Measurements from ENCODE around the gene NDUFA3. TPM values are rescaled to one million over a fixed set of nuclear protein-coding genes. Genes with fewer than 3 reads are reported as not detected.
"Not testable (repeated sequence)": the region's sequence is repeated elsewhere in the genome, so short reads cannot be mapped to it uniquely, and the experiment has no call there.

Gene NDUFA3
- total RNA-seq, 4 donors from 2014 or later: 29.5 to 84.9 (median 60.6) TPM

DNA sequence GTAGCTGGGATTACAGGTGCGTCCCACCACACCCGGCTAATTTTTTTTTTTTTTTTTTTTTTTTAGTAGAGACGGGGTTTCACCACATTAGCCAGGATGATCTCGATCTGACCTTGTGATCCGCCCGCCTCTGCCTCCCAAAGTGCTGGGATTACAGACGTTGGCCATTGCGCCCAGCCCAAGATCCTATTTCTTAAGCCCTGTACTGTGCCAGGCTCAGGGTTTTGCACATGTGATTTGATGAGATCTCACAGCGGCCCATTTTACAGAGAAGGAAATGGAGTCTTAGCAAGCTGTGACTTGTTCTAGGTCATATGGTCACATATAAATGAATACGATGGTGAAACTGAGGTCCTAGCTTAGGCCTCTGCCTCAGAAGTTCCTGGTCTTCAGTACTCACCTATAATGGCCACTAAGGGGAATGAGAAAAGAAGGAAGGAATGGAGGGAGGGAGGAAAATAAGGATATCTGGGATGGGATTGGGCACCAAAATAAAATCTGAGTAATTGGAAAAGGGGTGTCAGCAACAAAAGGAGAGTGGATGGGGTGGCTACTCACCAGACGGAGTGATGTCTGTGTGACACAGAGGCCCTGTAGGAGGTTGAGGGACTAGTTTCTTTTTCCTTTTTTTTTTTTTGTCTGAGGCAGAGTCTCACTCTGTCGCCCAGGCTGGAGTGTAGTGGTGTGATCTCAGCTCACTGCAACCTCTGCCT, 3.3 kb upstream of the NDUFA3 start:
- no peak for ATAC-seq
- in situ Hi-C loops (cut with MboI; ENCODE audit: low sequenced_read_pairs in 4 of 4) (no loop called here), intact Hi-C loops (cut with DNase I; ENCODE audit: low total_unique reads) (no loop called here)
- Histone ChIP-seq H3K27me3 (peaks cover 0 to 34% (median 20%) of the 10 kb centered on the region in 3 donors), H3K27ac (no peak overlapping the region), H3K36me3 (no peaks in the 10 kb centered on the region), H3K4me3 (no peak overlapping the region), H3K9me3 (no peaks in the 10 kb centered on the region), H3K4me1 (peaks cover 10 to 16% of the 10 kb centered on the region in 2 donors)
- no peak for TF ChIP-seq POLR2A (IDR thresholded peaks at IDR 0.05)
- TF ChIP-seq, protein P1, sequence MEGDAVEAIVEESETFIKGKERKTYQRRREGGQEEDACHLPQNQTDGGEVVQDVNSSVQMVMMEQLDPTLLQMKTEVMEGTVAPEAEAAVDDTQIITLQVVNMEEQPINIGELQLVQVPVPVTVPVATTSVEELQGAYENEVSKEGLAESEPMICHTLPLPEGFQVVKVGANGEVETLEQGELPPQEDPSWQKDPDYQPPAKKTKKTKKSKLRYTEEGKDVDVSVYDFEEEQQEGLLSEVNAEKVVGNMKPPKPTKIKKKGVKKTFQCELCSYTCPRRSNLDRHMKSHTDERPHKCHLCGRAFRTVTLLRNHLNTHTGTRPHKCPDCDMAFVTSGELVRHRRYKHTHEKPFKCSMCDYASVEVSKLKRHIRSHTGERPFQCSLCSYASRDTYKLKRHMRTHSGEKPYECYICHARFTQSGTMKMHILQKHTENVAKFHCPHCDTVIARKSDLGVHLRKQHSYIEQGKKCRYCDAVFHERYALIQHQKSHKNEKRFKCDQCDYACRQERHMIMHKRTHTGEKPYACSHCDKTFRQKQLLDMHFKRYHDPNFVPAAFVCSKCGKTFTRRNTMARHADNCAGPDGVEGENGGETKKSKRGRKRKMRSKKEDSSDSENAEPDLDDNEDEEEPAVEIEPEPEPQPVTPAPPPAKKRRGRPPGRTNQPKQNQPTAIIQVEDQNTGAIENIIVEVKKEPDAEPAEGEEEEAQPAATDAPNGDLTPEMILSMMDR (IDR thresholded peaks at IDR 0.05 in 4 of 5, conservative IDR thresholded peaks at IDR 0.05 in 1 of 5): no peak
- no peak for DNase-seq

DNA sequence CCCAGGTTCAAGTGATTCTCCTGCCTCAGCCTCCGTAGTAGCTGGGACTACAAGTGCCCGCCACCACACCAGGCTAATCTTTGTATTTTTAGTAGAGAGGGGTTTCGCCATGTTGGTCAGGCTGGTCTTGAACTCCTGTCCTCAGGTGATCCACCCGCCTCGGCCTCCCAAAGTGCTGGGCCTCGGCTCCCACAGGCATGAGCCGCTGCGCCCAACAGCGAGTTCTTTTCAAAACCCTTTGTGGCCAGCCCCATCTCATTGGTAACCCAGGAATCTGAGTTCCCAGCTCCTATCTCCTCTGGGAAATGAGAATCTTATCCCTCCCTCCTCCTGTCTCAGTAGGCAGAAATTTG, 2.8 kb upstream of the NDUFA3 start:
- not testable (repeated sequence) for H3K9me3 ChIP-seq, ATAC-seq, H3K36me3 ChIP-seq, H3K4me3 ChIP-seq, DNase-seq, H3K27ac ChIP-seq
- in situ Hi-C loops (cut with MboI; ENCODE audit: low sequenced_read_pairs in 4 of 4) (loop anchor here in 1 of 4 donors (25.0 kb wide), 1 partner anchor 1012 kb away; the partner anchor contains the start of gene PPP1R12C), intact Hi-C loops (cut with DNase I; ENCODE audit: low total_unique reads) (loop anchor here (5.0 kb wide), 1 partner anchor 123 kb away; no protein-coding TSS in a partner anchor)
- Histone ChIP-seq H3K4me1 (peaks cover 10 to 16% of the 10 kb centered on the region in 2 donors), H3K27me3 (peaks cover 0 to 29% (median 16%) of the 10 kb centered on the region in 3 donors)

DNA sequence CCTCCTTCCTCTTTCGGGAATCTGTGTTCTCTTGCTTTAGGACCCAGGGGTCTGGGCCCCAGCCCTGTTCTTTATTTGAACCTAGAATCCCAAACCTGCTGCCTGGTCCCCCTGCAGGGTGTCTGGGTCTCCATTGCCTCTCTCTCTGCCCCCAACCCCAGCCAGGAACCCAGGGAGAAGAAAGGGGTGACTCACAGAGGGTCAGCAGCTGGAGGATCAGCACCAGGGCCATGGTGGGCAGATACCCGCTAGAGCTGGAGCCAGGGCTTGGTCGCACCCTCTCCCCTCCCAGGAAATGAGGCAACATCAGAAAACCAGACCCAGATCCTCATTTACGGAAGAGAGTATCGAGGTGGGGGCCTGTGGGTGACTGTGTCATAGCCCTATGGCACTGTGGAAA, 2.1 kb upstream of the NDUFA3 start, which contains the start of gene OSCAR:
OSCAR (minus strand) TSS at position 243 of the 400 bp plus-strand sequence; CDS start at position 232, 11 bp downstream.
- Histone ChIP-seq H3K36me3 (peaks cover 0 to under 1% of the 10 kb centered on the region in 2 donors), H3K4me1 (peaks cover 10 to 14% of the 10 kb centered on the region in 2 donors), H3K9me3 (no peaks in the 10 kb centered on the region), H3K4me3 (no peak within 1 kb of the TSS), H3K27me3 (peaks cover 0 to 22% (median 9%) of the 10 kb centered on the region in 3 donors), H3K27ac (no peak within 1 kb of the TSS)
- no peak for DNase-seq
- intact Hi-C loops (cut with DNase I; ENCODE audit: low total_unique reads): loop anchor here (5.0 kb wide), 1 partner anchor 123 kb away; no protein-coding TSS in a partner anchor
- in situ Hi-C loops (cut with MboI; ENCODE audit: low sequenced_read_pairs in 4 of 4): loop anchor here in 1 of 4 donors (25.0 kb wide), 1 partner anchor 1012 kb away; the partner anchor contains the start of gene PPP1R12C
- ATAC-seq: no peak
- TF ChIP-seq POLR2A (IDR thresholded peaks at IDR 0.05): no peak
- TF ChIP-seq, protein P1 (IDR thresholded peaks at IDR 0.05 in 4 of 5, conservative IDR thresholded peaks at IDR 0.05 in 1 of 5): no peak

DNA sequence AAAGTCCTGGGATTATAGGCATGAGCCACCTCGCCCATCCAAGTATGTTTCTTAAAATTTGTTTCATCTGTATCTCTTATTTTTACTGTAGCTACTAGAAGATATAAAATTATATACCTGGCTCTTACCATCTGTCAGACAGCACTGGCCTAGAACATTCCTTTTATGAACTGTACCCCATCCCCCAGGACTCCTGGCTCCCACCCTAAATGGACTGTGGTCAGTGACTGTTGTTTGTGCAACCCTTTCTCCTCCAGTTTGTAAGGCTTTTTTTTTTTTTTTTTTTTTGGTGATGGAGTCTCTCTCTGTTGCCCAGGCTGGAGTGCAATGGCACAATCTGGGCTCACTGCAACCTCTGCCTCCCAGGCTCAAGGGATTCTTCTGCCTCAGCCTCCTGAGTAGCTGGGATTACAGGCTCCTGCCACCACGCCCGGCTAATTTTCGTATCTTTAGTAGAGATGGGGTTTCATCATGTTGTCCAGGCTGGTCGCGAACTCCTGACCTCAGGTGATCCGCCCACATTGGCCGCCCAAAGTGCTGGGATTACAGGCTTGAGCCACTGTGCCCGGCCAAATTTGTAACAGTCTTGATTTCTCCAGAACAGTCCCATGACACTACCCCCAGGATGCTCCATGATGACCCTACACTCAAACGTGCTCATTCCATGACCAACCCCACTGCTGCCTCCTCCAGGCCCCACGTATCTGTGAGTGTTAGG, 2.5 kb downstream of the NDUFA3 start:
- intact Hi-C loops (cut with DNase I; ENCODE audit: low total_unique reads) (loop anchor here (5.0 kb wide), 1 partner anchor 128 kb away; no protein-coding TSS in a partner anchor), in situ Hi-C loops (cut with MboI; ENCODE audit: low sequenced_read_pairs in 4 of 4) (loop anchor here in 1 of 4 donors (25.0 kb wide), 1 partner anchor 1007 kb away; the partner anchor contains the start of gene PPP1R12C)
- no peak for DNase-seq
- Histone ChIP-seq H3K27ac (no peak overlapping the region), H3K4me1 (peaks cover 10% of the 10 kb centered on the region in 2 donors), H3K4me3 (no peak overlapping the region), H3K9me3 (no peaks in the 10 kb centered on the region), H3K36me3 (peaks cover 0 to 45% of the 10 kb centered on the region in 2 donors), H3K27me3 (no peaks in the 10 kb centered on the region)
- TF ChIP-seq, protein P1 (IDR thresholded peaks at IDR 0.05 in 4 of 5, conservative IDR thresholded peaks at IDR 0.05 in 1 of 5): no peak
- TF ChIP-seq POLR2A (IDR thresholded peaks at IDR 0.05): no peak
- no peak for ATAC-seq

DNA sequence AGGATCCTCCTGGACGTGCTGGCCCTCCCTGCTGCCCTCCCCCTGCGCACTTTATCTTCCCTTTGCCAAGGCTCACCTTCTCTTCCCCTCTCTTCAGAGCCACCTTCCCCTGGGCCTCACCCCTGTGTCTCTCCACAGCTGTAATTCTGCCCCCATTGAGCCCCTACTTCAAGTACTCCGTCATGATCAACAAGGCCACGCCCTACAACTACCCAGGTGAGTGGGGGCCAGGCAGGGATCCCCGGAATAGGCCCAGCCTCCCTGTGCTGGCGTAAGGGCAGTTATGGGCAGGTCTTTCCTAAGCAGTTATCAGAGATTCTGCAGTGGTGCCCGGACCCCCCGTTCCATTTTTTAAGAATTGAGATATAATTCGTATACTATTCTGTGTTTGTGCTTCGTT, 3.1 kb downstream of the NDUFA3 start:
- no peak for DNase-seq
- Histone ChIP-seq H3K27me3 (no peaks in the 10 kb centered on the region), H3K9me3 (no peaks in the 10 kb centered on the region), H3K4me1 (peaks cover 10% of the 10 kb centered on the region in 2 donors), H3K36me3 (peaks cover 0 to 47% of the 10 kb centered on the region in 2 donors), H3K27ac (no peak overlapping the region), H3K4me3 (no peak overlapping the region)
- in situ Hi-C loops (cut with MboI; ENCODE audit: low sequenced_read_pairs in 4 of 4) (loop anchor here in 1 of 4 donors (25.0 kb wide), 1 partner anchor 1007 kb away; the partner anchor contains the start of gene PPP1R12C), intact Hi-C loops (cut with DNase I; ENCODE audit: low total_unique reads) (no loop called here)
- TF ChIP-seq POLR2A (IDR thresholded peaks at IDR 0.05): no peak
- TF ChIP-seq, protein P1 (IDR thresholded peaks at IDR 0.05 in 4 of 5, conservative IDR thresholded peaks at IDR 0.05 in 1 of 5): no peak
- no peak for ATAC-seq
